ENCODE data around the gene SEZ6L2. TPM values are rescaled to one million over a fixed set of nuclear protein-coding genes. Genes with fewer than 3 reads are reported as not detected.

SEZ6L2 gene
- total and polyA plus RNA-seq, 2 of the 13 experiments (the other 11 are each of a cell fraction or from before 2014, with no cell fraction given), result 14.9 to 16.9 TPM

- TF ChIP-seq ZNF350 (CRISPR knock-in tag; IDR thresholded peaks at IDR 0.05; ENCODE audit: borderline replicate concordance, low read depth) (peak; percentile 66; the same call in 1 of the 2 replicates), GABPB1 (CRISPR knock-in tag; IDR thresholded peaks at IDR 0.05) (peak; percentile 73), ZNF451 (CRISPR knock-in tag; IDR thresholded peaks at IDR 0.05) (peak; percentile 93; the same call in 1 of the 2 replicates), RFX3 (CRISPR knock-in tag; IDR thresholded peaks at IDR 0.05) (no peak), PCBP1 (IDR thresholded peaks at IDR 0.05; ENCODE audit: borderline replicate concordance, low read depth, low read length) (0 out of 2 replicates have a peak, but pooled peaks have one; percentile 57), TCF12 (IDR thresholded peaks at IDR 0.05) (no peak), TCF12 (CRISPR knock-in tag; IDR thresholded peaks at IDR 0.05) (no peak), ZNF496 (CRISPR knock-in tag; IDR thresholded peaks at IDR 0.05; ENCODE audit: insufficient replicate concordance) (no peak), FOXO1 (CRISPR knock-in tag; IDR thresholded peaks at IDR 0.05) (no peak), ZNF546 (CRISPR knock-in tag; conservative IDR thresholded peaks at IDR 0.05) (peak; percentile 98), REXO4 (CRISPR knock-in tag; IDR thresholded peaks at IDR 0.05; ENCODE audit: borderline replicate concordance) (peak; percentile 85; the same call in 1 of the 2 replicates), ZZZ3 (CRISPR knock-in tag; IDR thresholded peaks at IDR 0.05; ENCODE audit: borderline replicate concordance) (no peak), ZNF724P (CRISPR knock-in tag; IDR thresholded peaks at IDR 0.05; ENCODE audit: borderline replicate concordance) (peak; percentile 91; the same call in 1 of the 2 replicates), ADNP (CRISPR knock-in tag; IDR thresholded peaks at IDR 0.05) (no peak), ZNF841 (CRISPR knock-in tag; IDR thresholded peaks at IDR 0.05; ENCODE audit: borderline replicate concordance) (peak; percentile 95; the same call in 1 of the 2 replicates), PAXIP1 (CRISPR knock-in tag; conservative IDR thresholded peaks at IDR 0.05) (peak; percentile 52; the same call in 1 of the 2 replicates), ZNF784 (CRISPR knock-in tag; IDR thresholded peaks at IDR 0.05; ENCODE audit: borderline replicate concordance) (0 out of 2 replicates have a peak, but pooled peaks have one; percentile 41), BORCS8-MEF2B (CRISPR knock-in tag; IDR thresholded peaks at IDR 0.05) (peak; percentile 98), SRSF1 (optimal IDR thresholded peaks at IDR 0.05; ENCODE audit: low read depth, low read length) (peak; percentile 97), ZNF790 (CRISPR knock-in tag; IDR thresholded peaks at IDR 0.05; ENCODE audit: borderline replicate concordance) (0 out of 2 replicates have a peak, but pooled peaks have one; percentile 20), ZNF282 (IDR thresholded peaks at IDR 0.05; ENCODE audit: partially characterized antibody) (no peak), ZSCAN21 (CRISPR knock-in tag; IDR thresholded peaks at IDR 0.05; ENCODE audit: borderline replicate concordance) (peak; percentile 75; the same call in 1 of the 2 replicates)
- TF ChIP-seq, protein P1, sequence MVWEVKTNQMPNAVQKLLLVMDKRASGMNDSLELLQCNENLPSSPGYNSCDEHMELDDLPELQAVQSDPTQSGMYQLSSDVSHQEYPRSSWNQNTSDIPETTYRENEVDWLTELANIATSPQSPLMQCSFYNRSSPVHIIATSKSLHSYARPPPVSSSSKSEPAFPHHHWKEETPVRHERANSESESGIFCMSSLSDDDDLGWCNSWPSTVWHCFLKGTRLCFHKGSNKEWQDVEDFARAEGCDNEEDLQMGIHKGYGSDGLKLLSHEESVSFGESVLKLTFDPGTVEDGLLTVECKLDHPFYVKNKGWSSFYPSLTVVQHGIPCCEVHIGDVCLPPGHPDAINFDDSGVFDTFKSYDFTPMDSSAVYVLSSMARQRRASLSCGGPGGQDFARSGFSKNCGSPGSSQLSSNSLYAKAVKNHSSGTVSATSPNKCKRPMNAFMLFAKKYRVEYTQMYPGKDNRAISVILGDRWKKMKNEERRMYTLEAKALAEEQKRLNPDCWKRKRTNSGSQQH (CRISPR knock-in tag; IDR thresholded peaks at IDR 0.05; ENCODE audit: low read depth), result peak; percentile 77; the same call in 1 of the 2 replicates
These were observed 945 bp upstream of the SEZ6L2 start, which contains the start of gene ASPHD1 (continued) for GRCh38 chr16:29900102-29900887.

Data from HepG2 (cell line).